Activated CD4-positive, alpha-beta T cell treated with anti-CD3 and anti-CD28 coated beads, Interleukin-2, amount 50 U/mL, for 48 hours (primary cell): ENCODE results near the gene HSFX3.
"Not testable (repeated sequence)": the region's sequence is repeated elsewhere in the genome, so short reads cannot be mapped to it uniquely, and the experiment has no call there.

Experiments used
- DNase-seq, 2 experiments: peaks; one replicate each; pipeline ENCODE4 v3.0.0-alpha.2; 2020

HSFX3 gene

DNA sequence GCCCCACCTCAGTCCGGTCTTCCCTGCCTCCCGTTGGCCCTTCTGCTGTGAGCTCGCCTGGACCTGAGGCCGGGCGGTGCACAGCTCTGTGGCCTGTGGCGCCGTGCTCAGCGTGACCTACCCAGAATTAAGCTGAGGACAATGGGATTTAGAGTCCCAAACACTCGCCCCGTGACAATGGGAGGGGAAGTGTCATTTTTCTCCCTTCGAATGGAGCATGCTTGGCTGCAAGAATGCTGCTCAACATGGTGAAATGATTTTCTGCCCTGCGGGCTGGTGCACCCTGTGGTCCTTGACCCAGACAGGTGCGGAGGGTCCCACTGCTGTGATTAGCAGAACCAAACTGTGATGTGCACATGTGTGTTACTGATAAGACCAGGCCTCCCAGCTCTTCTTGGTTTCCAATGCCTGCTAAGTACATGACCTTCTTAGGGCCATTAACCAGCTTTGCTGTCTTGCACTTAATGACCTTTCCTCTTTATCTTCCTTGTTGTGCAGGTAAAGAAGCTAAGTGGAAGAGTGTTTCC, 8.1 kb downstream of the HSFX3 start:
- DNase-seq, result no peak

DNA sequence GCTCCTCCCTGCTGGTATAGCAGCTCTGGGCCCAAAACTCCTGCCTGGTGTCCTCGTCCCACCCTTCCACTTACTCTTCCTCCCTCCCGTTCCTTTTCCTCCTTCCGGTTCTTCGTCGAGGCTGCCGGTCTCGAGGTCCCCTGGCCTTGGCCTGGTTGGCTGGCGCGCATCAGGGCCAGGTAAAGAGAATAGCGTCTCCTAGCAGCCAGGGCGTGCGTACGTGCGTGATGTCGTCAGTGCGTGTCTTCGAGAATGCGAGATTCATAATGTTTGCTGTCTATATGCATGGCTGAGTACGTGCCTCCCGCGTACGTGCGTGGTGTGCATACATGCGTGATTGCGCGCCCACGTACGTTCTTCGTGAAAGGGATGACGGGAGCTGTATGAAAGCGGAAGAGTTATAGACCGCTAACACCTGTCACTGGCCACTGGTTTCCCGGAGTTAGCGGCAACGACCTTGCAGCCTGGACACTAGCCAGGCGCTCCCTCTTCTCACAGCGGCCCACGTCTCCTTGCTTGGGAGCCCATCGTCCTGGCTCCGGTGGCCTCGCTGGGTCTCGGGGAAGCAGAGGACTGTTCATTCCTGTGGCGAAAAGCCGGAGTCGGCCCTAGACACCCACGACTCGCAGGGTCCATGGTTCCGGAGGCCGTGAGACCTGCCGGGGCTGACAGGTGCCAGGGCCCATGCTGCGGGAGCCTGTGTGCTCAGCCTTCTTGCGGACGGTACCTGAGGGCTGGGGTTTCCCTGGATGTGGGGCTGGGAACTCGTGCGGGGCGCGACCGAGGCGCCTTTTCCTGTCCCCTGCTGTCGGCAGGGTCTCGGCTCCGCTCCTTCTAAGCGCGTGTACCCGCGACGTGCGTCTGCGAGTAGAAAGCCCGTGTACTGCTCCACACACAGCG, 8.9 kb downstream of the HSFX3 start, which contains the start of gene EOLA1:
Gene EOLA1 (plus strand): TSS at position 392 of the 900 bp plus-strand sequence. CDS start 4,619 bp downstream, outside the sequence.
- DNase-seq, result peak; percentile 86 to 89

DNA sequence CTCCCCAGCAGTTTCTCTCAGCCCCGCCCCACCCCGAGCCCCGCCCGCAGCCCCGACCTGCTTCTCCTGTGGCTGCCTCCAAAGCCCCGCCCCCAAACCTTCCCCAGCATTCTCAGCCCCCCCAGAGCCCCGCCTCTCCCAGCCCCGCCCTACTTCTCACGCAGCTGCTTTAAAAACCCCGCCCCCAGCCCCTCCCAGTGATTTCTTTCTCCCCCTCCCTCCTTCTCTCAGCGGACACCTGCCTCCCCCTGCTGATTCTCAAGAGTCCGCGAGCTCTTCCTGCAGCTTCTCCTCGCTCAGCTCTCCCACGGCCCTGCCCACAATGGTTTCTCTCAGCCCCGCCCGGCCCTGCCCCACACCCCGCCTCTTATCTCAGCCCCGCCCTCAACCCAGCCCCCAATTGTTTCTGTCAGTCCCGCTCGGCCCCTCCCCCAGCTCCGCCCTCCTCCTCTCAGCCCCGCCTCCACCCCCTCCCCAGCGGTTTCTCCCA, 9.5 kb downstream of the HSFX3 start:
- peak; percentile 88 to 89 for DNase-seq

DNA sequence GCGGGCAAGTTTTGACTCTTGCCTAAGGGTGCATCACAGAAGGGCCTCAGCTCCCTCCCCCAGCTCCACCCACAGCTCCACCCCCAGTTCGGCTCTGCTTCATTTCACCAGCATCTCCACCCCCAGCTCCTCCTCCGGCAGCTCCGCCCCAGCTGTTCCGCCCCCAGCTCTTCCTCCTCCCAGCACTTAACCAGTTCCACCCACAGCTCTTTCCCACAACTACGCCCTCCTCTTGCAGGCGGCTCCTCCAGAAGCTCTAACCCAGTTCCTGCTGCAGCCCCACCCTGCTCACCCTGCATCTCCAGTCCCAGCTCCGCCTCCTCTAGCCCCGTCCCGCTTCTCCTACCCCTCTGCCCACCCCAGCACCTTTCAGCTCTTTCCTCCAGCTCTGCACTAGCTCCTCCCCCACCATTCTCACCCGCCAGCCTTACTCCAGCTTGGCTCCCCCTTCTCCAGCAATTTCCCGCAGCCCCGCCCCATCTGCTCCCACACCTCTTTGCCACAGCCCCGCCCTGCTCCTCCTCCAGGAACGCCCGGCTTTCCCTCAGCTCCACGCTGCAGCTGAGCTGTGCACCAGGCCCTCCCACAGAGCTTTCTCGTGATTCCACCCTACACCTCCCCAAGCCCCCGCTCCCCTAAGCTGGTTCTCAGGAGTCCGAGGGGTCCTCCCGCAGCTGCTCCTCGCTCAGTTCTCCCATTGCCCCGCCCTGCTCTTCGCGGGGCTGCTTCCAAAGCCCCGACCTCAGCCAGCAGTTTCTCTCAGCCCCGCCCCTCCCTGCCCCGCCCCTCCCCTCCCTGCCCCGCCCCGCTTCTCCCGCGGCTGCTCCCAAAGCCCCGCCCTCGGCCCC, 10.2 kb downstream of the HSFX3 start:
- DNase-seq, result peak; percentile 86 to 87

DNA sequence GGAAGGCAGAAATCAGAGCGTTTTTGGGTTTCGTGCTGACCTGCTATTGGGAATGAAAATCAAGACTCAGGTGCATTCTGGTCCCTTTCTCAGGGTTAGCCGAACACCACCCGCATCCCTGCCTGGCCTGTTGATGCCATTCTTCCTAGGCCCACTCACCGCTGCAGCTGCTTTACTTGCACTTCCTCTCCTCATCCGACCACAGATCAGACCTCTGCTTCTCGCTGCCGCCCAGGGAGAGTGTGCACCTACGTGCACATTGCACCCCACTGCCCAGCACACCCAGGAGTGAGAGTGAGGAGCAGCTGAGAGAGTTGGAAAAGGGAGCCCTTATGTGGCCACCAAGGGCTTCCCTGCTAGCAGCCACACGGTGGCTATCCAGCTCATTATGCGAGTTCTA, 12.2 kb downstream of the HSFX3 start:
- DNase-seq, result not testable (repeated sequence)

DNA sequence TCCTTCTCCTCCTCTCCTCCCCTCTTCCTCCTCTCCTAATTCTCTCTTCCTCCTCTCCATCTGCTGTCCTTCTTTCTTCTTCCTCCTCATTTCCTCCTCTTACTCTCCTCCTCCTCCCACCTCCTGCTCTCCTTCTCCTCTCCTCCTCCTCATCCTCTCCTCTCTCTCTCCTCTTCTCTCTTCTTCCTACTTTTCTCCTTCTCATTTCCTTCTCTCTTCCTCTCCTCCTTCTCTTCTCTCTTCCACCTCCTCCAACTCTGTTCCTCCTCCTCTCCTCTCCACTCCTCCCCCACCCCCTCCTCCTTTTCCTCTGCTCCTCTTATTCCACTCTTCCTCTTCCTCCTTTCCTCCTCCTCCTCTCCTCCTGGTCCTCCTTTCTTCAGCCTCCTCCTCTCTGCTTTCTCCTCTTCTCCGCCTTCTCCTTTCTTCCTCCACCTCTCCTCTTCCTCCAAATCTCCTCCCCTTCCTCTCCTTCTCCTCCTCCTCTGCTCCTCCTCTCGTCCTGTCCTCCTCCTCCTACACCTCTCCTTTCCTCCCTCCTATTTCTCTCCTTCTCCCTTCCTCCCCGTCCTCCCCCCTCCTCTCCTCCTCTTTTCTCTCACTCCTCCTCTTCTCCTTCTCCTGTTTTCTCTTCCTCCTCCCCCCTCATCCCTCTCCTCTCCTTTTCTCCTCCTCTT, 14.7 kb downstream of the HSFX3 start:
- DNase-seq, result not testable (repeated sequence)

DNA sequence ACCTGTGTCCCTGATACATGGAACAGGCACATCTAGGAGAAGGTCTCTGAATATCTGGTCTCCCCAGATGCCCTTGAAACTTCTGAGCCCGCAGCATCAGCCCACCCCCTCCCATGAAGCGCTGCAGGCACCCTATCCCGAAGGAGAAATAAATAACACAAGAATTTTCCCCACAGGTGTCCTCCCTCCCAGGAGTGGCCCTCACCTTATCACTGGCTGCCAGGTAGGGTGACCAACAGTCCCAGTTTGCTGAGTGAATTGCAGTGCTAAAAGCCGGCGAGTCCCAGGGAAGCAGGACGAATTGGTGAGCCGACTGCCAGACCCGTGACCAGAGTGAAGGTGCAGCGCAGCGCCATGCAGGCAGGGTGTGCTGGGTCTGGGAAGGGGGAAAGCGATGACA, 15.7 kb downstream of the HSFX3 start:
- not testable (repeated sequence) for DNase-seq

DNA sequence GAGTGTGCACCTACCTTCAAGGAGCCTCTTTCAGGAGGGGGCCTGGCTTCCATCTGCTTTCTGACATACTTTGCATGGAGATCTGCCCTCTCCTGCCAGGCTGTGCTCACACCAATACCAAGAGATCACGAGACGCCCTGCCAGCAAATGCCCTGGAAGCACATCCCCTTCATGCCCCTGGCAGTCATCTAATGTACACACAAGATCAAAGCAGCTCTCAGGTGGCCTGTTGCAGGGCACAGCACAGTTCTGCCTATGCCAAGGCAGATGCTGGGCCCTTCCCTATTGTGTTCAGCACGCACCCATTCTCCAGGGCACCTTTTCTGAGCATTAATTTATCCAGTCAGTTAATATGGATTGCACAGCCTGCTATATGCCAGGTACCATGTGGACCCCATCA, 16.9 kb downstream of the HSFX3 start:
- DNase-seq, result not testable (repeated sequence)

DNA sequence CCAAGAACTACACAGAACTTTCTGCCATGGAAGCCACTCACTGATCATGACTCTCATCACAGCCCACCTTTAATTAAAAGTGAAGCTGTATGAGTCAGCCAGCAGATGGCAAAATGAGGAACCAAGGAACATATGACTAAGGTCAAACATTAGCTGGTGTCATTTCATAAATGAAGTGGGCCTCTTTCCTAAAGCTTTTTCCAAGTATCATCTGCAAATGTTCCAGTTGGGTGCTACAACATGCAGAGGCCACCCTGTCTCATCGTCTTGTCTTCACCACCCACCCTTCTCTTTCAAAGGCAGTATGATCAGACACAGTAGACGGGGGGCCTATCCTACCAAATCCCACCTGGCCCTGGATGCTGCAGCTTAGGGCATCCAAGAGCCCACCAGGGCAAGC, 18.1 kb downstream of the HSFX3 start:
- no peak for DNase-seq

DNA sequence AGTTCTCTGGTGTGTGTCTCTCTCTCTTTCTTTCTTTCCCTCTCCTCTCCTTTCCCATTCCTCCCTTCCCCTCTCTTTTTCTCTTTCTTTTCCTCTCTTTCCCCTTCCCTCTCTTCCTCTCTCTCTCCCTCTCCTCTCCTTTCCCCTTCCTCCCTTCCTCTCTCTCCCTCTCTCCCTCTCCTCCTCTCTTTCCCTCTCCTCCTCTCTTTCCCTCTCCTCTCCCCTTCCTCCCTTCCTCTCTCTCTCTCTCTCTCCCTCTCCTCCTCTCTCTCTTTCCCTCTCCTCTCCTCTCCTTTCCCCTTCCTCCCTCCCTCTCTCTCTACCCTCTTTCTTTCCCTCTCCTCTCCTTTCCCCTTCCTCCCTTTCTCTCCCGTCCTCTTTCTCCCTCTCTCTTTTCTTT, 21.3 kb downstream of the HSFX3 start:
- no peak for DNase-seq

DNA sequence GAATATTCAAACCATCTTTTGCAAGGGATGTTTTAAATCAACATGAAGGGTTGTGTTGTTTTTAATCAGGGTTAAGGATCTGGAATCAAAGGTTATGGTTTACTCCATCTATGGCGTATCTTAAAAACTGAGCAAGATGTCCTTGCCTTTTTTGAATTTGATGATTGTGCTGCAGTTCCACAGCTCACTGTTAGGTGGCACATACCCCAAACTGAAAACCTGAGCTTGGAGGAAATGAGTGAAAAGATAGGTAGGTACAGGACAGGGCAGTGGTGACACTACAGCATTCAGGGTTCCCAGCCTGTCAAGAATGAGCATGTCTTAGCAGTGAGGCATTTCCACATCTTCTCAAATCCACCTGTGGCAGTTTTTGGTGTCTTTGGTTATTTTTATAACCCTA, 22.0 kb downstream of the HSFX3 start:
- DNase-seq, result peak in 1 of 2 experiments; percentile 34

DNA sequence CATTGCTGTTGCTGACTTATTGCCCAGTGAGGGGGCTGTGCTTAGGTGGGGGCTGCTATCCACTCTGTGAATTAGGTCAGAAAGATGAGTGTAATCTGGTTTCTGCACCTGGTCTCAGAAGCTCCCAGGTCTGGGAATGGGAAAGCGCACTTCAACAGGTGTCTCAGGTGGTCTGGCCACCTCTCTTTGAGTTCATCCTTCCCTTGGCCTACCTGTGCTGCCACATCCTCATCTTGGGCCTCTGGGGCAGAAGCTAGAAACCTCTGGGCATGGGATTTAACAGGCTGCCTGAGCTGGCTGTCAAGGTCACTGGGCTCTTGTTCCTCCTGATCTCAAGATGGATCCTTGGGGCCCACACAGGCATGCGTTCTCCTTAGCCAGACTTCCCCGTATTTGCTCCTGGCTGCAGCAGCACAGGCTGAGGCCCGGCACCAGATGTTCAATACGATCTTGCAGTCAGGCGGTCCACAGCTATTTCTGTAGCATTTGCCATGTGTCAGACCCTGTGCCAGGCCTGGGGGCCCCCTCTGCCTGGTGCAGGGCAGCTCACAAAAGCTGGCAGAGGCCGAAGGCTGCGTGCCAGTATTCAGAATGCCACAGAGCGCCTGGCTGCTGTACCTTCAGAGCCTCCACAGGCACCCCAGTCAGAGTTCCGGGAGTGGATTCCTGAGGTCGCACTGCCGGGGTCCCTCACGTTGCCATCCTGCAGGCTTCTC, 23.2 kb downstream of the HSFX3 start:
- DNase-seq, result not testable (repeated sequence)

DNA sequence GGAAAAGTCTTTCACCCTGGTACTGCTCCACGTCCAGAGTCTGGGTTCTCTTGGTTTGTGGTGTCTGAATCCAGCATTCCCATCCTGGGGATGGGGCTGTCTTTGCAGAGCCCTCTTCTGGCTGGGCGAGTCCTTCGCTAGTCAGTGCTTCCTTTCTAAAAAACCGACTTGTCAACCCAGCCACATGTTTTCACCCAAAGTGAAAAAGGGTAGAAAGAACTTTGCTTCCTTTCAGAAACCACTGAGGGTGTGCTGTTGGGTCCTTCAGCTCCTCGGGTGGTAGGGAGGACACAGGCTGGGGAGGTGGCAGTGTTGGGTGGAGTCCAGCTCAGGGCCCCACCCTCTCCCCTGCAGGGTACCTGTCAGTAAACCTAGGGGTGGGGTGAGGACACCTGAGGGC, 23.8 kb downstream of the HSFX3 start:
- DNase-seq, result not testable (repeated sequence)

DNA sequence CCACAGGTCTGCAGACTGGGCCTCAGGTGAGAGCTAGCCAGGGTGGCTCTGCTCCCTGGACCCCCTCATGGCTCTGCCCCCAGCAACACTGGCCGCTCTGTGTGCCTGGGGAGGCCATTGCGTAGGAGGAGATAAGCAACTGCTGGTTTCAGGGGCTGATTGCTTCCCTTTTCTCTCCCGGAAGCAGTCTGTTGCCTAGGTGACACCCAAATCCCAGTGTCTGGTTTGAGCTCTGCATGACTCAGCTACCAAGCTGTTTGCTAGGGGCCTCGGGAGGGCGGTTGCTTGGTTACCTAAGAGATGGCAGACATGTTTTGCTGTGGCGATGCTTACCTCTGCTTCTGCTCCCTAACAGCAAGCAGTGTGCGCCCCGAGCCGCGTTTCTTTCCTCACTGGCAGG, 24.3 kb downstream of the HSFX3 start:
- DNase-seq, result peak; percentile 45 to 57

DNA sequence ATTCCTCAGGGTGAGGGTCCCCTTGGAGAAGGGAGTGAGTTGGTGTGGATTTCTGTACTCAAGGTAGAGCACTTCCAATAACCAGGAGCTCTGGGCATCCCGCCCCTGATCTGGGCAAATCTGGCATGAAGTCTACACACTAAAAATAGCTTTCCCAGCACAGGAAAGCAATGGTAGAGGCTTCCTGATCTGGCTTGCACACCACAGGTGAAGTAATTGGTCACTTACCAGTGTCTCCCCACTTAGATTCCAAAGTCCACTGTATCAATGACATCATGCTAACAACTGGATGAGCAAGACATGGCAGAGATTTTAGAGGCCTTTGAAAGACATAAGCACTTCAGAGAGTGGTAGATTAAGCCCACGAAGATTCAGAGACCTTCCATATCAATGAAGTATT, 26.8 kb downstream of the HSFX3 start:
- no peak for DNase-seq

DNA sequence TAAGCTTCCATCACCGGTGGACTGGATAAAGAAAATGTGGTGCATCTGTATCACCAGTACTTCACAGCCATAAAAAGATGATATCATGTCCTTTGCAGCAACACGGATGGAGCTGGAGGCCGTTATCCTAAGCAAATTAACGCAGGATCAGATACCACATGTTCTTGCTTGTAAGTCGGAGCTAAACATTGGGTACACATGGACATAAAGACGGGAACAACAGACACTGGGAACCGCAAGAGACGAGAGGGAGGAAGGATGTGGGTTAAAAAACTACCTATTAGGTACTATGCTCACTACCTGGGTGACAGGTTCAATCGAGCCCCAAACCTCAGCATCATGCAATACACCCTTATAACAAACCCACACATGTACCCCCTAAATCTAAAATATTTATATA, 28.3 kb downstream of the HSFX3 start:
- no peak for DNase-seq

DNA sequence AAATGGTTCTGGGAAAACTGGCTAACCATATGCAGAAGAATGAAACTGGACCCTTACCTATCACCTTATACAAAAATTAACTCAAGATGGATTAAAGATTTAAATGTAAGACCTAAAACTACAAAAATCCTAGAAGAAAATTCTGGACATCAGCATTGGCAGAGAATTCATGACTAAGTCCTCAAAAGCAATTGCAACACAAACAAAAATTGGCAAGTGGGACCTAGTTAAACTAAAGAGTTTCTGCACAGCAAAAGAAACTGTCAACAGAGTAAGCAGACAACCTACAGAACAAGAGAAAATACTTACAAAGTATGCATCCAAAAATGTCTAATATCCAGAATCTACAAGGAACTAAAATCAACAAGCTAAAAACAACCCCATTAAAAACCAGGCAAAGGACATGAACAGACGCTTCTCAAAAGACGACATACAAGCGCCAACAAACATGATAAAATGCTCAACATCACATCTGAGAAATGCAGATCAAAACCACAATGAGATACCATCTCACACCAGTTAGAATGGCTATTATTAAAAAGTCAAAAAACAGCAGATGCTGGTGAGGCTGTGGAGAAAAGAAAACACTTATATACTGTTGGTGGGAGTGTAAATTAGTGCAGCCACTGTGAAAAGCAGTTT, 29.0 kb downstream of the HSFX3 start:
- not testable (repeated sequence) for DNase-seq

DNA sequence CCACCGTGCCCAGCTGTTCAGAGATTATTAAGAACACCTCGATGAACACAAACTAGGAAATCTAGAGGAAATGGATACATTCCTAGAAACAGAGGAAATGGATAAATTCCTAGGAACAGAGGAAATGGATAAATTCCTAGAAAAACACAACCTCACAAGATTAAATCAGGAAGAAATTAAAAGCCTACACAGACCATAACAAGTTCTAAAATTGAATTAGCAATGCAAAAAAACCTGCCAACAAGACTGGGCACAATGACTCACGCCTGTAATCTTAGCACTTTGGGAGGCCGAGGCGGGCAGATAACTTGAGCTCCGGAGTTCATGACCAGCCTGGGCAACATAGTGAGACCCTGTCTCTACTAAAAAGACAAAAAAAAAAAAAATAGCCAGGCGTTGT, 31.5 kb downstream of the HSFX3 start:
- no peak for DNase-seq

DNA sequence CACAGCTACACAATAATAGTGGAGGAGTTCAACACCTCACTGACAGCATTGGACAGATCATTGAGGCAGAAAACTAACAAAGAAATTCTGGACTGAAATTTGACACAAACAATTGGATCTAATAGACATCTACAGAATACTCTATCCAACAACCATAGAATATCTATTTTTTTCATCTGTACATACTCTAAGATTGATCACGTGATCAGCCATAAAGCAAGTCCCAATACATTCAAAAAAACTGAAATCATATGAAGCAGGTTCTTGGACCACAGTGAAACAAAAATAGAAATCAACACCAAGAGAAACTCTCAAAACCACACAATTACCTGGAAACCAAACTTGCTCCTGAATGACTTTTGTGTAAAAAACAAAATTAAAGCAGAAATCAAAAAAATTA, 32.4 kb downstream of the HSFX3 start:
- DNase-seq, result no peak

DNA sequence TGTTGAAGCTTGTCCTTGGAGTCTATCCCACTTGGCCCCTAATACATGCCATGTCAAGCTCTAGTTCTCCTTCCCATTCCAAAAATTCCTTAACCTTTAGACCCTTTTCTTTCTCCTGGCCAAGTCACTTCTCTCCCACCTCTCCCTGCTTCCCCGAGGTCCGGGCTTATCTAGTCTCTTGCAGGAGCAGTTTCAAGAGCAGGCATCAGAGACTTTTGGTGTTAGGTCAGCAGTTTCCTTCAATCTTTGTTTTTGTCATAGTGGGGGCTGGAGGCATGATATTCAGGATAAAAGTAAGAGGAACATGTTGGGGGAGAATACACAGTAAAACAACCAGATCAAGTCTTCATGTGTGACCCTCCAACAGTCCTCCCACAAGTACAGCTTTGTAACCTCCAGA, 33.1 kb downstream of the HSFX3 start:
- DNase-seq, result no peak

DNA sequence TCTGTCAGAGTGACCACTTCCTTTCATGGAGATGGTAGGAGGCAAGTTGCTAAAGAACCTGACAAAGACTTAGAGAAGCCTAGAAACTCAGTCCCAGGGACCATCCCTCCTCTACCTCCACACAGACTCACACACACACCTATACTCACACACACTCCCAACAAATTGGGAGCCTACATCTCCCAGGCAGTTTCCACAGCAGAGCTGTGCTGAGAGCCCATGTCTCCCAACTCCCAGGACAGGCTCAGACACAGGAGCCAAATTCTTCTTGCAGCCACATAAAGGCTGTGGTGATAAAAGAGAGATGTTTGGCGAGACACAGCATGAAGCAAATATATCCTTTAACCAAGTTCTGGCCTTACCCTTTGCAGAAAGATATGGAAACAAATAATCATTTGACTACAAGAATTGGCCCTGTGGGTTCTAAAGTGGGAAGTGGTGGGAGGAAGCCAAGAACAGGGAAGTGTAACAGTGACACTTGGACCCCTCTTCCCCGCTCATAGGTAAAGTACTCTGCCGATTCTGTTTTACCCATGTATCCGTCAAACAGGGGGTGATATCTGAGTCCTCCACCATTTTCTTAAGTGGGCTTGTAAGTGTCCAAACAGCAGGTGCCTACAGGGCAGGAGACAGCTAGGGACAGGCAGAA, 33.6 kb downstream of the HSFX3 start:
- DNase-seq, result no peak
